ENCODE data around the gene SEC23A.
"Not testable (repeated sequence)": the region's sequence is repeated elsewhere in the genome, so short reads cannot be mapped to it uniquely, and the experiment has no call there.

The SEC23A gene

DNA sequence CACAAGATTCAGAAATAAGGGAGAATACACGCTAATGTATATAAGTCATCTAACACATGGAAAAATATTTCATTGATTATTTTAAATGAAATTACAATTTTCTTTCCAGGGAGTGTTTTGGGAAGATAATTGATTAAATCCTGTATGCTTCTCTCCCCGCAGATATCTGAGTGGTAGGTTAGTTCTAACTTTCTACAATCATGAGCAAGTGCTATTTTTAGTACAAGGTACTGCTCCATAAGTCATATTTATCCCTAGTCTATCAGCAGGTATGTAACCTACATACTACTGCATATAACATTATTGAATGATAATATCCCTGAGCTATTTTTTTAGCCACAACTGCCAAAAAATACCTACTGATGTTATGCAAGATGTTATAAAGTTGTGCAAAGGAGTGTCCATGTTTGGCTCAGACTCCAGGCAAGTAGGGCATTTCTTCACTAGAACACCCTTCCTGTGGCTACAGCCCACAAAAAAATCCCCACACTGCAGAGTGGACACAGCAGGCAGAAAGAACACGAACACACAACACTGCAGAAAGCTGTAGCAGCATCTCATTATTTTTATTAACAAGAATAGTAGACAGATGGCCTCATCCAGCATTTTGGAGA is 87.0 kb downstream of the SEC23A start:
- no peak overlapping the region for H3K27ac ChIP-seq (ENCODE audit: low read depth, low read length)

DNA sequence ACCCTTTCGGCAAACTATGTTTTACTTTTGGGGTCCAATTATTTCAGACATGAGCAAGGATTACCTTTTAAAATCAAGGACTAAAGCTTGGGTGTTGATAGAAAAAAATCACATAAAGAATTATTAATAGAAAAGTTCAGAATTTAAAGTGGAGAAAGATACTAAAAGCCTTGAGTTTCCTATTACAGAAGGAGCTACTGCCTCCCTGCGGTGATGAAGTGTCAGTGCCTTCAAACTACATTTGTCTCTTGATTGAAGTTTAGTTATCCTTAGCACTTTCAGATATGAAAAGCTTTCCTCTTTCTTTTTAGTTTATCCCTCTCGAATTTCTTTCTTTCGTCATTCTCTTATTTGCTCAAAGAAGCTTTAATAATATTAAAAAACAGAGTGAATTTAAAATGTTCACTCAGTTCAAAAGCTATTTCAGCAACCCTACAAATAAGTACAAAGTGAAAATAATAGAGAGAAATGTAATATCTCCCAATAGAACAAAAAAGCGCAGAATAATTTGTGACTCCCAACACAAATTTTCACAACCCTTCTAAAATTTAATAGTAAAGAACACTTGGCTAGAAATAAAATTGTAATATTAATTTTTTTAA is 87.6 kb downstream of the SEC23A start:
- no peak overlapping the region for H3K14ac ChIP-seq (ENCODE audit: low read length)
- H2BK12ac ChIP-seq (ENCODE audit: low read length) = no peak overlapping the region
- H2AFZ ChIP-seq (ENCODE audit: insufficient read depth, low read length, poor library complexity) = no peak overlapping the region
- no peak overlapping the region for H3K23ac ChIP-seq (ENCODE audit: low read length)
- no peaks in the 10 kb centered on the region for H3K9me3 ChIP-seq (ENCODE audit: insufficient read depth, low read depth, low read length)
- H3K4me2 ChIP-seq (ENCODE audit: low read length) = no peak overlapping the region
- no peaks in the 10 kb centered on the region for H3K79me2 ChIP-seq (ENCODE audit: control insufficient read depth, insufficient read depth, low read length, poor library complexity)
- WGBS (ENCODE audit: extremely low coverage, insufficient coverage, insufficient read length) = no CpG with 5 or more reads among the region's 5 CpGs
- no peak overlapping the region for H2AK5ac ChIP-seq (ENCODE audit: low read length)
- H3K4me1 ChIP-seq (ENCODE audit: control insufficient read depth in 1 of 2, insufficient read depth in 2 of 2, low read length in 2 of 2) = no peaks in the 10 kb centered on the region
- H3K18ac ChIP-seq (ENCODE audit: low read length) = no peak overlapping the region
- H3K4me3 ChIP-seq (ENCODE audit: low read depth, low read length) = no peak overlapping the region
- no peaks in the 10 kb centered on the region for H3K27me3 ChIP-seq (ENCODE audit: insufficient read depth, low read length)
- no peak overlapping the region for H3K4ac ChIP-seq (ENCODE audit: low read depth, low read length)
- H3K27ac ChIP-seq (ENCODE audit: low read depth, low read length) = no peak overlapping the region
- no peak overlapping the region for H3K9ac ChIP-seq (ENCODE audit: low read length)
- H2BK120ac ChIP-seq (ENCODE audit: insufficient read depth, low read length, poor library complexity) = no peak overlapping the region
- H3K79me1 ChIP-seq (ENCODE audit: low read length) = no peaks in the 10 kb centered on the region
- H3K36me3 ChIP-seq (ENCODE audit: control insufficient read depth in 1 of 2, insufficient read depth in 2 of 2, low read length in 2 of 2) = peaks cover 0 to 5% of the 10 kb centered on the region in 2 experiments
- no peak overlapping the region for H4K8ac ChIP-seq (ENCODE audit: low read depth, low read length)
- H4K91ac ChIP-seq (ENCODE audit: low read depth, low read length) = no peak overlapping the region
- peak in 1 of 2 donors; percentile 65 for DNase-seq
- H4K12ac ChIP-seq (ENCODE audit: low read depth, low read length) = no peak overlapping the region
- no peak overlapping the region for H2BK5ac ChIP-seq (ENCODE audit: low read depth, low read length, poor library complexity)

More for the DNA sequence above, 87.0 kb downstream of the SEC23A start:
- Histone ChIP-seq H4K8ac (ENCODE audit: low read depth, low read length) (no peak overlapping the region), H3K27me3 (ENCODE audit: insufficient read depth, low read length) (no peaks in the 10 kb centered on the region), H3K79me1 (ENCODE audit: low read length) (no peaks in the 10 kb centered on the region), H3K9ac (ENCODE audit: low read length) (no peak overlapping the region), H2AFZ (ENCODE audit: insufficient read depth, low read length, poor library complexity) (no peak overlapping the region), H4K91ac (ENCODE audit: low read depth, low read length) (no peak overlapping the region), H3K18ac (ENCODE audit: low read length) (no peak overlapping the region), H3K23ac (ENCODE audit: low read length) (no peak overlapping the region), H3K79me2 (ENCODE audit: control insufficient read depth, insufficient read depth, low read length, poor library complexity) (no peaks in the 10 kb centered on the region), H4K12ac (ENCODE audit: low read depth, low read length) (no peak overlapping the region), H3K14ac (ENCODE audit: low read length) (no peak overlapping the region), H3K4ac (ENCODE audit: low read depth, low read length) (no peak overlapping the region), H2AK5ac (ENCODE audit: low read length) (no peak overlapping the region), H3K36me3 (ENCODE audit: control insufficient read depth in 1 of 2, insufficient read depth in 2 of 2, low read length in 2 of 2) (peaks cover 0 to 5% of the 10 kb centered on the region in 2 experiments), H3K4me1 (ENCODE audit: control insufficient read depth in 1 of 2, insufficient read depth in 2 of 2, low read length in 2 of 2) (no peaks in the 10 kb centered on the region), H3K4me2 (ENCODE audit: low read length) (no peak overlapping the region), H2BK120ac (ENCODE audit: insufficient read depth, low read length, poor library complexity) (no peak overlapping the region), H3K9me3 (ENCODE audit: insufficient read depth, low read depth, low read length) (no peaks in the 10 kb centered on the region), H3K4me3 (ENCODE audit: low read depth, low read length) (no peak overlapping the region), H2BK5ac (ENCODE audit: low read depth, low read length, poor library complexity) (no peak overlapping the region), H2BK12ac (ENCODE audit: low read length) (no peak overlapping the region)
- DNase-seq = peak in 1 of 2 donors; percentile 15
- WGBS (ENCODE audit: extremely low coverage, insufficient coverage, insufficient read length) = no CpG with 5 or more reads among the region's 3 CpGs

DNA sequence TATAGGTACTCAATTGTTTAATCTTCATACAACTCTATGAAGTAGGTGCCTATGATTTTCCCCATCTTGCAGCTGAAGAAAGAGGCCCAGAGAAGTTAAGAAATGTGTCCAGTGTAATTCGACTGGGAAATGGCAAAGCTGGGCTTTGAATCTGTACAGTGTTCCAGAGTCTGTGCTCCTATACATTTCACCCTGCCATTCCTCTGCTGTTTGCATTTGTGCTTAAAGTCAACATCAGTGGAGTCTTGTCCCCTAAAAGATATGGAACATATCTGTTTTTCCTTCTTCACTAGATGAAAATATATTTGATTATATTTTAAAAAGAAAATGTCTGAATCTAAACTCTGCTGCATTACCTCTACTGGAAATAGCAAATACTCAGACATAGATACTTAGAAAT is 88.6 kb downstream of the SEC23A start:
- no peak overlapping the region for H3K9ac ChIP-seq (ENCODE audit: low read length)
- no peak for DNase-seq
- H3K23ac ChIP-seq (ENCODE audit: low read length) = no peak overlapping the region
- no peak overlapping the region for H2BK5ac ChIP-seq (ENCODE audit: low read depth, low read length, poor library complexity)
- no peak overlapping the region for H3K27ac ChIP-seq (ENCODE audit: low read depth, low read length)
- H2AFZ ChIP-seq (ENCODE audit: insufficient read depth, low read length, poor library complexity) = no peak overlapping the region
- no peaks in the 10 kb centered on the region for H3K9me3 ChIP-seq (ENCODE audit: insufficient read depth, low read depth, low read length)
- H3K4me3 ChIP-seq (ENCODE audit: low read depth, low read length) = no peak overlapping the region
- H2BK120ac ChIP-seq (ENCODE audit: insufficient read depth, low read length, poor library complexity) = no peak overlapping the region
- H3K4me1 ChIP-seq (ENCODE audit: control insufficient read depth in 1 of 2, insufficient read depth in 2 of 2, low read length in 2 of 2) = no peaks in the 10 kb centered on the region
- no peak overlapping the region for H3K4me2 ChIP-seq (ENCODE audit: low read length)
- no peaks in the 10 kb centered on the region for H3K79me1 ChIP-seq (ENCODE audit: low read length)
- H3K4ac ChIP-seq (ENCODE audit: low read depth, low read length) = no peak overlapping the region
- WGBS (ENCODE audit: extremely low coverage, insufficient coverage, insufficient read length) = no CpG with 5 or more reads among the region's 1 CpG
- H4K12ac ChIP-seq (ENCODE audit: low read depth, low read length) = no peak overlapping the region
- no peaks in the 10 kb centered on the region for H3K27me3 ChIP-seq (ENCODE audit: insufficient read depth, low read length)
- no peak overlapping the region for H4K8ac ChIP-seq (ENCODE audit: low read depth, low read length)
- no peaks in the 10 kb centered on the region for H3K79me2 ChIP-seq (ENCODE audit: control insufficient read depth, insufficient read depth, low read length, poor library complexity)
- H3K14ac ChIP-seq (ENCODE audit: low read length) = no peak overlapping the region
- H3K36me3 ChIP-seq (ENCODE audit: control insufficient read depth in 1 of 2, insufficient read depth in 2 of 2, low read length in 2 of 2) = peaks cover 0 to 5% of the 10 kb centered on the region in 2 experiments
- H2AK5ac ChIP-seq (ENCODE audit: low read length) = no peak overlapping the region
- H3K18ac ChIP-seq (ENCODE audit: low read length) = no peak overlapping the region
- H2BK12ac ChIP-seq (ENCODE audit: low read length) = no peak overlapping the region
- H4K91ac ChIP-seq (ENCODE audit: low read depth, low read length) = no peak overlapping the region

DNA sequence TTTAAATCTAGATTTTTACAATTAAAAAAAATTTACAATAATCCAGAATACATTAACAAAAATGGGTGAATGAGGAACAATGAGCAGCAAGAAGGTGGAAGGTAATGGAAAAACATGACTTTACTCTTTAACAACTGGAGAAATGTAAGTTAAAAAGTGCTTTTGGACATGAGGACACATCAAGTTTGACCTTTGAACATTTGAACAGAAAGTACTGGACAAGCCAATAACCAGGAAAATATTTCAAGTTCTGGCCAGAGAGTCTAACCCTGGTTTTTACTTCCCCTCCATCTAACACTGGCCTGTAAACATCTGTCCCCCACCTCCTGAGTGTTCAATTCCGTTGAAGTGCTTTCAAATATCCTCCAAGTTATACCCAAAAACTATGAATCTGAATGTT is 94.1 kb downstream of the SEC23A start:
- not testable (repeated sequence) for H2AK5ac ChIP-seq (ENCODE audit: low read length); H3K36me3 ChIP-seq (ENCODE audit: control insufficient read depth in 1 of 2, insufficient read depth in 2 of 2, low read length in 2 of 2); H3K4me2 ChIP-seq (ENCODE audit: low read length); H3K27me3 ChIP-seq (ENCODE audit: insufficient read depth, low read length); H3K18ac ChIP-seq (ENCODE audit: low read length); H3K4me3 ChIP-seq (ENCODE audit: low read depth, low read length); H4K12ac ChIP-seq (ENCODE audit: low read depth, low read length); H3K23ac ChIP-seq (ENCODE audit: low read length); H3K79me1 ChIP-seq (ENCODE audit: low read length); H3K4ac ChIP-seq (ENCODE audit: low read depth, low read length); H3K9me3 ChIP-seq (ENCODE audit: insufficient read depth, low read depth, low read length); H2AFZ ChIP-seq (ENCODE audit: insufficient read depth, low read length, poor library complexity); H3K9ac ChIP-seq (ENCODE audit: low read length); H4K91ac ChIP-seq (ENCODE audit: low read depth, low read length); H3K14ac ChIP-seq (ENCODE audit: low read length); H2BK12ac ChIP-seq (ENCODE audit: low read length); H2BK5ac ChIP-seq (ENCODE audit: low read depth, low read length, poor library complexity); H3K4me1 ChIP-seq (ENCODE audit: control insufficient read depth in 1 of 2, insufficient read depth in 2 of 2, low read length in 2 of 2); H3K27ac ChIP-seq (ENCODE audit: low read depth, low read length); DNase-seq; H3K79me2 ChIP-seq (ENCODE audit: control insufficient read depth, insufficient read depth, low read length, poor library complexity); H2BK120ac ChIP-seq (ENCODE audit: insufficient read depth, low read length, poor library complexity); H4K8ac ChIP-seq (ENCODE audit: low read depth, low read length)
- no CpG with 5 or more reads among the region's 1 CpG for WGBS (ENCODE audit: extremely low coverage, insufficient coverage, insufficient read length)

Measured in trophoblast cell (in vitro differentiated cells and primary cell).